ENCODE data around the gene MEIS2. TPM values are rescaled to one million over a fixed set of nuclear protein-coding genes. Genes with fewer than 3 reads are reported as not detected.
A peak's percentile ranks its signal among the peaks of the same experiment; 100 is the strongest.

MEIS2 gene
- polyA plus RNA-seq, 1 donor from 2014 or later = 825 TPM

DNA sequence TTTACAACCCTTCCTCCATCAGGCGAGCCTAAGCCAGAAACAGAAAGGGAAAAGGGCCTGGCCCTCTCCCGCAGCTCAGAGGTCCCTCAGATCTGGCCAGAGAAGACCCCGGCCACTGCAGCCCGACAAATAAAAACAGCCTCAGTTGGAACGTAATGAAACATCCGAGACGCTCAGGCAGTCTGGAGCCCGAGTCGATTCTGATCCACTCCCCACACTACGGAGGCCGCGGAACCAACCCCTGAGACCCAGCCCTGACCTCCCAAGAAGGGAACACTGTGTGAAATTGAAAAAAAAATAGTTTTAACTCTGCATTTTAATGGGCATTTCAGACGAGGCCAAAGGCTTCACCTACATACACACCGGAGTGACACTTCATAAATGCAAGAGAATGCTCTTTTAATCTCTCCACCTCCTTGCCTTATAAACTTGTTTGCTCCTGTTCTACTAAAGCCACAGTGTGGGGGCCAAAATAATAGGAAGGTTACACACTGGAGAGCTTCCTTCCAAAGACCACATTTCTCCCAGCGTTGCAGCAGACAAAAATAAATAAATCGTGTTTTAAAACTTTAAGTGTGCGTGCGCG is 3.7 kb downstream of the MEIS2 start:
- Histone ChIP-seq H3K9me2 (ENCODE audit: insufficient read depth, low read length) (no peaks in the 10 kb centered on the region), H3K4me2 (ENCODE audit: low read length) (no peak overlapping the region), H3K9me3 (ENCODE audit: low read length) (no peaks in the 10 kb centered on the region), H3K27ac (ENCODE audit: low read length) (peak overlapping the region; percentile 99), H3K36me3 (ENCODE audit: insufficient read depth, low read length) (peaks cover 30% of the 10 kb centered on the region), H3K27me3 (ENCODE audit: insufficient read depth, low read depth, low read length) (no peaks in the 10 kb centered on the region), H3K79me2 (replicated peaks; ENCODE audit: insufficient read depth, low read length) (peaks cover 88% of the 10 kb centered on the region), H3K4me3 (ENCODE audit: low read length) (peak overlapping the region; percentile 93), H4K20me1 (ENCODE audit: insufficient read depth) (no peaks in the 10 kb centered on the region), H3F3A (ENCODE audit: insufficient read depth, low read length, poor library complexity, severe bottlenecking) (peaks cover 25% of the 10 kb centered on the region), H3K9ac (ENCODE audit: low read length) (peak overlapping the region; percentile 100), H2AFZ (ENCODE audit: low read depth, low read length) (no peak overlapping the region)
- TF ChIP-seq TAF1 (IDR thresholded peaks at IDR 0.05; ENCODE audit: low read depth) (peak; percentile 80), RAD21 (conservative IDR thresholded peaks at IDR 0.05) (no peak), POLR2AphosphoS5 (IDR thresholded peaks at IDR 0.05) (no peak)

DNA sequence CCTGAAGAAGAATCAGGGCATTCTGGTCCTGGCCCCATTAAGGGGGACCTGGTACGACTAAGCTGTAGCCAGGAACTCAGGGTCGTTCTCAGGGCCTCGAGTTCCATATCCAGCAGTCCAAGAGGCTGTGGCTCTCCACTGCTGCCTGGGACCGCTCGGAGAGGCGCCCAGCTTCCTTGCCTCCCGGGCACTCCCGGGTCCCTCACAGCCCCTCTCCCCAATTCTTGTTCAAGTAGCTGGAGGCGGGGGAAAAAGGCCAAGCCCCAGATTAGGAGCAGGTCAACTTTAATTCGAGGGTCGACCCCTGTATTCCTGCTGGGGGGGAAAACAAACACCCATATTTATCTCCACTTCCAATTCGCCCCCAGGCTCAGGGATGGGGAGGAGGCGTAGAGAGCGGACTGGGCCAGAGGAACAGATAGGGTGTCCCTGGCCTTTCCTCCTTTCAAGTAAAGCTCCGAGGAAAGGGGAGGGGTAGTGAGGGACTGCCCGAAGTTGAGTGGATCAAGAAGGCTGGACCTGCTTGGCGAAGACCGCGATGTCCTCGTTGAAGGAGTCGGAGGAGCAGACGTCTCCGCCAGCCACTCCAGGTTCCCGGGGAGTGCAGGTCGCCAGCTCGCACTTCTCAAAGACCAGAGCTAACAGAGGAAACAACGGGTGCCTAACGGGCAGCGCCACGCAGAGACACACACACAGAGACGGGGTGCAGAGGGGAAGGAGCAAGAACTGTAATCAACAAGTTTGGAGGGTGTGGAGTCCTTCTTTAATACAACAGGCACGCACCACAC is 4.4 kb downstream of the MEIS2 start:
- H3K9me3 ChIP-seq (ENCODE audit: low read length) = no peaks in the 10 kb centered on the region
- H3K79me2 ChIP-seq (replicated peaks; ENCODE audit: insufficient read depth, low read length) = peaks cover 93% of the 10 kb centered on the region
- TF ChIP-seq POLR2AphosphoS5 (IDR thresholded peaks at IDR 0.05) = peak; percentile 63
- no peak for TF ChIP-seq RAD21 (conservative IDR thresholded peaks at IDR 0.05)
- peaks cover 34% of the 10 kb centered on the region for H3K36me3 ChIP-seq (ENCODE audit: insufficient read depth, low read length)
- peak overlapping the region; percentile 93 for H3K4me3 ChIP-seq (ENCODE audit: low read length)
- H3F3A ChIP-seq (ENCODE audit: insufficient read depth, low read length, poor library complexity, severe bottlenecking) = peaks cover 24% of the 10 kb centered on the region
- H3K27me3 ChIP-seq (ENCODE audit: insufficient read depth, low read depth, low read length) = no peaks in the 10 kb centered on the region
- peaks cover 2% of the 10 kb centered on the region for H4K20me1 ChIP-seq (ENCODE audit: insufficient read depth)
- no peaks in the 10 kb centered on the region for H3K9me2 ChIP-seq (ENCODE audit: insufficient read depth, low read length)
- peak overlapping the region; percentile 40 for H3K4me2 ChIP-seq (ENCODE audit: low read length)
- no peak overlapping the region for H2AFZ ChIP-seq (ENCODE audit: low read depth, low read length)
- peak overlapping the region; percentile 100 for H3K9ac ChIP-seq (ENCODE audit: low read length)
- H3K27ac ChIP-seq (ENCODE audit: low read length) = peak overlapping the region; percentile 99

DNA sequence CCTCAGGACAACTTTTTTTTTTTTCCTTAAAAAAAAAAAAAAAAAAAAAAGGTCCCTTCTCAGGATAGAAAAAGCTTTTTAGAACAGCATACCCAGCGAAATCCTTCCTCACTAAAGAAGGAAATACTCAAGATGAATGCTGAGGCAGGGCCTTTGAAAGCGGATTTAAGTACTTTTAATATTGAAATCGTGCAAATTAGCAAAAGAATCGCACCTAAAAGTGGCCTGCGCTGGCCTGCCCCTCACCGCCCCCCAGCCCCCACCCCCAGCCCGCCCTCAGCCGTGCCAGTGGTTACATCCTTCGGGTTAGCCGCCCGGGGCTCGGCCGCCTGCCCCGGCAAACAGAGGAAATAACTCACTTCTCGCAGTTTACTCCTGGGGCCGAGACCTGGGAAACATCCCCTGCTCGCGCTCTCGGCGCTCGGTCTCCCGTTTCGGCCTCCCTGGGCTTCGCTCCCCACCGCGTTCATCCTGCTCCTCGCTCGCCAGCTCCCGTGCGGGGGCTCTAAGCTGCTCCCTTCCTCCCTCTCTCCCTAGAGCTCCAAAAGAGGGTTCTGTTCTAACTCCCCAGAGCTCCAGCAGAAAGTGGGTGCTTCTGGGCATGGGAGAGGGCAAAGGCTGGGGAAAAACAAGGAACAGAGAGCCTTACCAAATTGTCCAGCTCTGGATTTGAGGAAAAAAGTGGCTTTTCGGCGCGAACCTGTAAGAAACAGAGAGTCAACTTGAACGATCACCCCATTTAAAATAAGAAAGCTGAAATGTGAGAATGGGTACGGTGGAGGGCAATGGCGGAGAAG is 5.2 kb downstream of the MEIS2 start:
- Histone ChIP-seq H3K9me3 (ENCODE audit: low read length) (no peaks in the 10 kb centered on the region), H3K79me2 (replicated peaks; ENCODE audit: insufficient read depth, low read length) (peaks cover 97% of the 10 kb centered on the region), H3F3A (ENCODE audit: insufficient read depth, low read length, poor library complexity, severe bottlenecking) (peaks cover 22% of the 10 kb centered on the region), H2AFZ (ENCODE audit: low read depth, low read length) (no peak overlapping the region), H4K20me1 (ENCODE audit: insufficient read depth) (peaks cover 3% of the 10 kb centered on the region), H3K27ac (ENCODE audit: low read length) (peak overlapping the region; percentile 99), H3K4me3 (ENCODE audit: low read length) (peak overlapping the region; percentile 93), H3K4me2 (ENCODE audit: low read length) (peak overlapping the region; percentile 97), H3K9me2 (ENCODE audit: insufficient read depth, low read length) (no peaks in the 10 kb centered on the region), H3K36me3 (ENCODE audit: insufficient read depth, low read length) (peaks cover 37% of the 10 kb centered on the region), H3K9ac (ENCODE audit: low read length) (peak overlapping the region; percentile 100), H3K27me3 (ENCODE audit: insufficient read depth, low read depth, low read length) (no peaks in the 10 kb centered on the region)
- no peak for TF ChIP-seq RAD21 (conservative IDR thresholded peaks at IDR 0.05)
- peak; percentile 12 for TF ChIP-seq POLR2AphosphoS5 (IDR thresholded peaks at IDR 0.05)
- TF ChIP-seq, protein P1, sequence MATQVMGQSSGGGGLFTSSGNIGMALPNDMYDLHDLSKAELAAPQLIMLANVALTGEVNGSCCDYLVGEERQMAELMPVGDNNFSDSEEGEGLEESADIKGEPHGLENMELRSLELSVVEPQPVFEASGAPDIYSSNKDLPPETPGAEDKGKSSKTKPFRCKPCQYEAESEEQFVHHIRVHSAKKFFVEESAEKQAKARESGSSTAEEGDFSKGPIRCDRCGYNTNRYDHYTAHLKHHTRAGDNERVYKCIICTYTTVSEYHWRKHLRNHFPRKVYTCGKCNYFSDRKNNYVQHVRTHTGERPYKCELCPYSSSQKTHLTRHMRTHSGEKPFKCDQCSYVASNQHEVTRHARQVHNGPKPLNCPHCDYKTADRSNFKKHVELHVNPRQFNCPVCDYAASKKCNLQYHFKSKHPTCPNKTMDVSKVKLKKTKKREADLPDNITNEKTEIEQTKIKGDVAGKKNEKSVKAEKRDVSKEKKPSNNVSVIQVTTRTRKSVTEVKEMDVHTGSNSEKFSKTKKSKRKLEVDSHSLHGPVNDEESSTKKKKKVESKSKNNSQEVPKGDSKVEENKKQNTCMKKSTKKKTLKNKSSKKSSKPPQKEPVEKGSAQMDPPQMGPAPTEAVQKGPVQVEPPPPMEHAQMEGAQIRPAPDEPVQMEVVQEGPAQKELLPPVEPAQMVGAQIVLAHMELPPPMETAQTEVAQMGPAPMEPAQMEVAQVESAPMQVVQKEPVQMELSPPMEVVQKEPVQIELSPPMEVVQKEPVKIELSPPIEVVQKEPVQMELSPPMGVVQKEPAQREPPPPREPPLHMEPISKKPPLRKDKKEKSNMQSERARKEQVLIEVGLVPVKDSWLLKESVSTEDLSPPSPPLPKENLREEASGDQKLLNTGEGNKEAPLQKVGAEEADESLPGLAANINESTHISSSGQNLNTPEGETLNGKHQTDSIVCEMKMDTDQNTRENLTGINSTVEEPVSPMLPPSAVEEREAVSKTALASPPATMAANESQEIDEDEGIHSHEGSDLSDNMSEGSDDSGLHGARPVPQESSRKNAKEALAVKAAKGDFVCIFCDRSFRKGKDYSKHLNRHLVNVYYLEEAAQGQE (IDR thresholded peaks at IDR 0.05; ENCODE audit: borderline replicate concordance) = peak; percentile 72
